Spinal cord (tissue), 10 donors: Measurements from ENCODE around the gene DIP2A. TPM values are rescaled to one million over a fixed set of nuclear protein-coding genes. Genes with fewer than 3 reads are reported as not detected.
"Not testable (repeated sequence)": the region's sequence is repeated elsewhere in the genome, so short reads cannot be mapped to it uniquely, and the experiment has no call there.

Experiments used
- DNase-seq, 6 donors: peaks; one replicate each; pipeline versions ENCODE4 v3.0.0 to v3.0.0-alpha.2; 2013 to 2015; ENCODE audit warnings: low spot score in 6 of 6, low read depth in 4 of 6
- H3K27ac ChIP-seq: one replicate; pipeline ENCODE4 v1.5.1; 2013; ENCODE audit warnings: low read depth, low read length, control low read depth
- H3K27me3 ChIP-seq: one replicate; pipeline ENCODE4 v1.6.1; 2013; ENCODE audit warnings: low read length; ENCODE audit not compliant: control insufficient read depth, insufficient read depth
- H3K36me3 ChIP-seq: one replicate; pipeline ENCODE4 v1.6.1; 2013; ENCODE audit warnings: low read length; ENCODE audit not compliant: control insufficient read depth, insufficient read depth
- H3K4me1 ChIP-seq: one replicate; pipeline ENCODE4 v1.6.1; 2013; ENCODE audit warnings: low read length; ENCODE audit not compliant: control insufficient read depth, insufficient read depth
- H3K4me3 ChIP-seq: one replicate; pipeline ENCODE4 v1.5.1; 2013; ENCODE audit warnings: low read depth, low read length, control low read depth
- H3K9me3 ChIP-seq: one replicate; pipeline ENCODE4 v1.6.1; 2013; ENCODE audit warnings: low read length; ENCODE audit not compliant: control insufficient read depth, insufficient read depth
- WGBS: methylation state at CpG from one replicate; pipeline ENCODE4 v1.1.5; 2013; ENCODE audit warnings: missing lambda C conversion rate; ENCODE audit not compliant: insufficient coverage; 5-methylcytosine and 5-hydroxymethylcytosine counted together
- polyA plus RNA-seq, 2 donors: library from polyadenylated mRNA; unstranded; fragments of 120-200 nt; gene quantifications; one replicate each; pipeline ENCODE4 v1.2.1, GENCODE V29; 2013; ENCODE audit not compliant: insufficient read length in 2 of 2
- total RNA-seq, 2 donors: library from RNA; depleted of rRNA in 1 of 2; stranded (reverse); fragments of 120-200 nt in 1 of 2; fragments of >200 nt in 1 of 2; gene quantifications; one replicate each; pipeline versions ENCODE4 v1.2.3 to v1.2.4, GENCODE V29; 2013 to 2014
- donor health status: healthy.

DIP2A gene
- total and polyA plus RNA-seq, 4 donors = 41.2 to 69.6 (median 43.2) TPM

GRCh38 chr21:46431884-46432488 is 26.7 kb upstream of the DIP2A start:
- WGBS = 87% methylated on average over 22 of the region's 22 CpGs
- H3K4me3 ChIP-seq = no peak overlapping the region
- DNase-seq = no peak
- H3K27ac ChIP-seq = no peak overlapping the region
- no peaks in the 10 kb centered on the region for H3K9me3 ChIP-seq
- no peaks in the 10 kb centered on the region for H3K4me1 ChIP-seq
- H3K36me3 ChIP-seq = peaks cover 96% of the 10 kb centered on the region
- no peaks in the 10 kb centered on the region for H3K27me3 ChIP-seq

- not testable (repeated sequence) for H3K4me1 ChIP-seq, H3K9me3 ChIP-seq, H3K27me3 ChIP-seq, H3K27ac ChIP-seq, DNase-seq, H3K4me3 ChIP-seq
- peaks cover 95% of the 10 kb centered on the region for H3K36me3 ChIP-seq
- 43% methylated on average over 2 of the region's 11 CpGs for WGBS
Measured at GRCh38 chr21:46433116-46433515, 25.6 kb upstream of the DIP2A start.

DNA sequence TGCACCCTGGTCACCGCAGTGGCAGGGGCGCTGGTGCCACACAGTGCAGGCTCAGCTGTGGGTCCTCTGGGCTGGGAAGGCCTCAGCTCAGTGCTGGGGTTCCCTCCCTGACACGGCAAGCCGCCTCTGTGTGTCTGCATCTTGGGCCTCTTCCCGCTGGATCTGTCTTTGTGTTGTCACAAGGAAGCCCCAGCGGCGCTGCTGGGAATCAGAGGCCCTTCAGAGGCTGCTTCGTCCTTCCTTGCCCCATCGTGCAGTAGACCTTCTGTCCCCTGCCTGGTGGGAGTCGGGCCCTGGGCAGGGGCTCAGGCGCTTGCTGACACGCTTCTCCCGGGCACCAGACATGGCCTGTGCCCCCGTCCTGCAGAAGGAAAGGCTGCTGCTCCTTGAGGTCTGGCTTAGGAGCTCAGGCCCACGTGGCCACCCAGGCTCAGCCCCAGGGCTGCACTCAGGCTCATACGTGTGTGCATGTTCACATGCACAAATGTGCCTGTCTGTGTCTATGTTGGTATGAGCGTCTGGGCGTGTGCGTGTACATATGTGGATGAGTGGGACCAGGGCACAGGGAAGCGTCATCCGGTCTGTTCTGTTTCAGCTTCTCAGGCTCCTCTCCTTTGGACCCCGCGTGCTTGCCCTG is 24.3 kb upstream of the DIP2A start:
- H3K9me3 ChIP-seq = no peaks in the 10 kb centered on the region
- no peaks in the 10 kb centered on the region for H3K27me3 ChIP-seq
- H3K36me3 ChIP-seq = peaks cover 95% of the 10 kb centered on the region
- H3K4me3 ChIP-seq = no peak overlapping the region
- WGBS = 94% methylated on average over 23 of the region's 23 CpGs
- no peak for DNase-seq
- H3K27ac ChIP-seq = no peak overlapping the region
- no peaks in the 10 kb centered on the region for H3K4me1 ChIP-seq

DNA sequence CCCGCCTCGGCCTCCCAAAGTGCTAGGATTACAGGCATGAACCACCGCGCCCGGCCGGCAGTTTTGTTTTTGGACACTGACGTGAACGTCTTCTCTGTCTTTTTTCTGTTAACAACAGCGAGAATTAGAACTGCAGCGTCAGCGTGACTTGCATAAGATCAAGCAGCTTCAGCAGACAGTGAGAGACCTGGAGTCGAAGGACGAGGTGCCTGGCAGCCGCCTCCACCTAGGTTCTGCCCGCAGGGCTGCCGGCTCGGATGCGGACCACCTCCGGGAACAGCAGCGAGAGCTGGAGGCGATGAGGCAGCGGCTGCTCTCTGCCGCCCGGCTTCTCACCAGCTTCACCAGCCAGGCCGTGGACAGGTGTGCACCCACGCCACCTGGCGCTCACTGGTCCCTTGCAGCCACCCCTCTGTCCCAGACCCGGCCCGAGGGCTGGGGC is 22.9 kb upstream of the DIP2A start:
- Histone ChIP-seq H3K36me3 (peaks cover 93% of the 10 kb centered on the region), H3K9me3 (no peaks in the 10 kb centered on the region), H3K4me3 (no peak overlapping the region), H3K27ac (no peak overlapping the region), H3K4me1 (no peaks in the 10 kb centered on the region), H3K27me3 (no peaks in the 10 kb centered on the region)
- DNase-seq = no peak
- WGBS = 93% methylated on average over 29 of the region's 29 CpGs

DNA sequence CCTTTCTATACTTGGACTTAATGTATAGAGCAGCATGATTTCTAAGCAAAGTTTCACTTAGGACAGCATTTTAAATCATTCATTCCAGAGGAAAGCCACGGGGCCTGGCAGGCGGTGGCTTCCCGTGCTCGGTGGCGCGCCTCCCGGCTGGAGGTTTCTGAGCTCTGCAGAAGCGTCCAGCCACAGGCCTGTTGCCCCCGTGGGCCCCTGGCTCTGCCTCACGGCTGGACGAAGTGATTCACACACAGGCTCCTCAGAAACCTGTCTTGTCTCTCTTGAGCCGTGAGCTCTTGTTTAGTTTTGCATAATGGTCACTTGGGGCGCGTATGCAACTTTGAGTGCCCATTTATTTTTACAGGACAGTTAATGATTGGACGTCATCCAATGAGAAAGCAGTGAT is 22.1 kb upstream of the DIP2A start:
- WGBS = 54% methylated on average over 15 of the region's 15 CpGs
- H3K4me1 ChIP-seq = no peaks in the 10 kb centered on the region
- DNase-seq = no peak
- no peaks in the 10 kb centered on the region for H3K27me3 ChIP-seq
- H3K4me3 ChIP-seq = no peak overlapping the region
- H3K27ac ChIP-seq = no peak overlapping the region
- peaks cover 94% of the 10 kb centered on the region for H3K36me3 ChIP-seq
- H3K9me3 ChIP-seq = no peaks in the 10 kb centered on the region

DNA sequence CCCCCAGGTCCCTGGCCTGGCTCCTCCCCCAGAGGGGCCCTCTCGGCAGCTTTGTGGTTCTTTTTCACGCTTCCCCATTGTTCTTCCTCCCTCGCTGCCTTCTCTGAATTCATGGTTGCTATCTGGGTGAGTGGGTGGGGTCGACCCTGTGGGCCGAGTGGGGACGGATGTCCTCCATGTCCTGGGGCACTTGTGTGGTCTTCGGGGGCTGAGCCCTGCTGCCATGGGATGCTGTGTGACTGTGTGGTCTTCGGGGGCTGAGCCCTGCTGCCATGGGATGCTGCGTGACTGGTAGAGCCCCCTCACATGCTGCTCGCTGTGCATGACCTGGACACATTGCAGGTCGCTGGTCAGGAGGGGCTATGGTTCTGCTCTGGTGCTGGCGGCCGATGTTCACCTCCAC is 21.6 kb upstream of the DIP2A start:
- Histone ChIP-seq H3K36me3 (peaks cover 94% of the 10 kb centered on the region), H3K9me3 (no peaks in the 10 kb centered on the region), H3K27ac (no peak overlapping the region), H3K27me3 (no peaks in the 10 kb centered on the region), H3K4me3 (no peak overlapping the region), H3K4me1 (no peaks in the 10 kb centered on the region)
- no peak for DNase-seq
- WGBS = 56% methylated on average over 13 of the region's 13 CpGs

DNA sequence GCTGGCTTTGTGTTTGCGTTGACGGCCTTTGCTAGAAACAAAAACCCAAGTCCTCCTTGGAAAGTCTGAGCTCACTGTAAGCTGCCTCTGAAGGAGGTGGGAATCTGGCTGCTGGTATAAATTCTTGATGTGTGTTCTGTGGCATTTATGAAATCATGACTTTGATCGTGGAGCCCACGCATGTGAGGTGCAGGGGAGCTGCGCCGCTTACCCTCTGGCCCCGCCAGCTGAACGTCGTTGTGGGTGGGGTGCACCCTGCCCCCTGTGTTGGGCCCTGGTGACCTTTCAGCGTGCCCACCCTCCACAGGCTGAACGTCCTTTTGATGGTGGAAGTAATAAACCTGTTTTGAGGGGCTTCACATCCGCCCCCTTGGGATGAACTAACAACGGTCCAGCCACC is 21.2 kb upstream of the DIP2A start:
- Histone ChIP-seq H3K4me3 (no peak overlapping the region), H3K36me3 (peaks cover 95% of the 10 kb centered on the region), H3K4me1 (no peaks in the 10 kb centered on the region), H3K9me3 (no peaks in the 10 kb centered on the region), H3K27me3 (no peaks in the 10 kb centered on the region), H3K27ac (no peak overlapping the region)
- WGBS = 83% methylated on average over 13 of the region's 13 CpGs
- no peak for DNase-seq

DNA sequence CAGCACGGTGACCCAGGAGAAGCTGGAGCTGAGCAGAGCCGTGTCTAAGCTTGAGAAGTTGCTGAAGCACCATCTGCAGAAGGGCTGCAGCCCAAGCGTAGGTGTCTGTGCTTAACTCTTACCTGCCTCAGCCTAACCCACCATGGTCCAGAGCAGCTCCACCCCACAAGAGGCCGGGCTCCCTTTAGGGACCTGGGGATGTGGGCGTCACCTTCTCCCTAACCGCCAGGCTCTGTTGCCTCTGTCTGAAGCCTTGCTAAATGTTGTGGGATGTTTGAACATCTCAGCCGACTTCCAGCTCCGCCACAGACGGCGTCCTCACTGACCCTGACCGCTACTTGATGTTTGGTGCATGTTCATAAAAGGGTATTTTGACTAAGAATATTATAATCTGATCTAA is 20.4 kb upstream of the DIP2A start:
- no peak for DNase-seq
- no peaks in the 10 kb centered on the region for H3K27me3 ChIP-seq
- H3K4me3 ChIP-seq = no peak overlapping the region
- H3K36me3 ChIP-seq = peaks cover 94% of the 10 kb centered on the region
- H3K27ac ChIP-seq = no peak overlapping the region
- no peaks in the 10 kb centered on the region for H3K4me1 ChIP-seq
- no peaks in the 10 kb centered on the region for H3K9me3 ChIP-seq
- WGBS = 91% methylated on average over 6 of the region's 11 CpGs

DNA sequence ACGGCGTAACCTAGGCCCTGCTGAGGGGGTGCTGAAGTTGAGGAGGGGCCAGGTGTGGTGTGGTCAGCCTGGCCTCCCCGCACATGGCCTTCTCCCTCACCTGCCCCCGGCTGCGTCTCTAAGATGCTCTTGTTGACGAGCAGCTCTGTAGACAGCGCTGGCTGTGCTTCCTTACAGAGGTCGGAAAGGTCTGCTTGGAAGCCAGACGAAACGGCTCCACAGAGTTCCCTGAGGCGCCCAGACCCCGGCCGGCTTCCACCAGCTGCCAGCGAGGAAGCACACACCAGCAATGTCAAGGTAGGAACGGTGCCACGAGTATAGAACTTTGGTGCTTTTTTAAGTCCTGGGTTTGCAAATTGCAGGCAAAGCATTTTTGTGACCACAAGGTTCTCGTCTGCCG is 18.8 kb upstream of the DIP2A start:
- Histone ChIP-seq H3K36me3 (peaks cover 90% of the 10 kb centered on the region), H3K27me3 (no peaks in the 10 kb centered on the region), H3K9me3 (no peaks in the 10 kb centered on the region), H3K4me3 (no peak overlapping the region), H3K27ac (no peak overlapping the region), H3K4me1 (no peaks in the 10 kb centered on the region)
- no peak for DNase-seq
- WGBS = 94% methylated on average over 18 of the region's 18 CpGs

GRCh38 chr21:46441331-46441730 is 17.4 kb upstream of the DIP2A start:
- Histone ChIP-seq H3K9me3 (no peaks in the 10 kb centered on the region), H3K4me1 (no peaks in the 10 kb centered on the region), H3K4me3 (no peak overlapping the region), H3K27ac (no peak overlapping the region), H3K27me3 (no peaks in the 10 kb centered on the region), H3K36me3 (peaks cover 83% of the 10 kb centered on the region)
- DNase-seq = no peak
- 95% methylated on average over 12 of the region's 14 CpGs for WGBS
